Activated T-cell treated with anti-CD3 and anti-CD28 coated beads for 24 hours (primary cell): ENCODE results near the gene CASK.
A peak's percentile ranks its signal among the peaks of the same experiment; 100 is the strongest.
"Not testable (repeated sequence)": the region's sequence is repeated elsewhere in the genome, so short reads cannot be mapped to it uniquely, and the experiment has no call there.

ENCODE experiments used
- DNase-seq: peaks from one replicate; pipeline ENCODE4 v3.0.0-alpha.2; 2020; ENCODE audit warnings: low read depth

The CASK gene

GRCh38 chrX:41689711-41690110, 233.6 kb downstream of the CASK start:
- DNase-seq = no peak

GRCh38 chrX:41688835-41689234, 234.5 kb downstream of the CASK start, which contains the start of gene GPR34:
TSS of gene GPR34 (plus strand) at chrX:41688973. CDS start at chrX:41695634, 6,661 bp downstream.
- DNase-seq = peak; percentile 6

GRCh38 chrX:41688156-41688555, 235.2 kb downstream of the CASK start:
- no peak for DNase-seq

GRCh38 chrX:41686788-41687187, 236.6 kb downstream of the CASK start:
- no peak for DNase-seq

- no peak for DNase-seq
These were observed 238.4 kb downstream of the CASK start for GRCh38 chrX:41684940-41685339.

GRCh38 chrX:41684138-41684537, 239.2 kb downstream of the CASK start:
- DNase-seq = no peak

- DNase-seq = no peak
These were observed 245.9 kb downstream of the CASK start for GRCh38 chrX:41677183-41678060.

- DNase-seq = not testable (repeated sequence)
These were observed 247.0 kb downstream of the CASK start for GRCh38 chrX:41676361-41676760.

- no peak for DNase-seq
These were observed 250.7 kb downstream of the CASK start for GRCh38 chrX:41672643-41673042.

GRCh38 chrX:41671082-41671481, 252.3 kb downstream of the CASK start:
- no peak for DNase-seq

- no peak for DNase-seq
These were observed 253.2 kb downstream of the CASK start for GRCh38 chrX:41670112-41670511.

- DNase-seq = no peak
These were observed 255.7 kb downstream of the CASK start for GRCh38 chrX:41667631-41668030.

- DNase-seq = no peak
These were observed 257.1 kb downstream of the CASK start for GRCh38 chrX:41666251-41666650.

GRCh38 chrX:41665686-41666085, 257.7 kb downstream of the CASK start:
- DNase-seq = no peak

- DNase-seq = no peak
These were observed 258.4 kb downstream of the CASK start for GRCh38 chrX:41664908-41665307.

- DNase-seq = no peak
These were observed 258.9 kb downstream of the CASK start for GRCh38 chrX:41664375-41664901.

- no peak for DNase-seq
These were observed 261.8 kb downstream of the CASK start for GRCh38 chrX:41661366-41662095.

- no peak for DNase-seq
These were observed 267.7 kb downstream of the CASK start for GRCh38 chrX:41655631-41656030.

- no peak for DNase-seq
These were observed 268.3 kb downstream of the CASK start for GRCh38 chrX:41655101-41655500.

- DNase-seq = no peak
These were observed 270.2 kb downstream of the CASK start for GRCh38 chrX:41653125-41653524.

- not testable (repeated sequence) for DNase-seq
These were observed 277.2 kb downstream of the CASK start for GRCh38 chrX:41646201-41646600.

GRCh38 chrX:41634284-41634683, 289.1 kb downstream of the CASK start:
- DNase-seq = no peak

- no peak for DNase-seq
These were observed 293.3 kb downstream of the CASK start for GRCh38 chrX:41630091-41630490.
